ENCODE measurements around the gene RBAK.
"Not testable (repeated sequence)": the region's sequence is repeated elsewhere in the genome, so short reads cannot be mapped to it uniquely, and the experiment has no call there.

Gene RBAK

GRCh38 chr7:5045558-5046396, at the start of gene RBAK:
Gene RBAK, plus strand, starts transcription at chr7:5045860. Its CDS starts 2,217 bp downstream, at chr7:5048077.
- peak; percentile 80 for DNase-seq (ENCODE audit: low read depth)

- DNase-seq (ENCODE audit: low read depth), result no peak
These were observed 48.9 kb upstream of the RBAK start for GRCh38 chr7:4996696-4997222.

DNA sequence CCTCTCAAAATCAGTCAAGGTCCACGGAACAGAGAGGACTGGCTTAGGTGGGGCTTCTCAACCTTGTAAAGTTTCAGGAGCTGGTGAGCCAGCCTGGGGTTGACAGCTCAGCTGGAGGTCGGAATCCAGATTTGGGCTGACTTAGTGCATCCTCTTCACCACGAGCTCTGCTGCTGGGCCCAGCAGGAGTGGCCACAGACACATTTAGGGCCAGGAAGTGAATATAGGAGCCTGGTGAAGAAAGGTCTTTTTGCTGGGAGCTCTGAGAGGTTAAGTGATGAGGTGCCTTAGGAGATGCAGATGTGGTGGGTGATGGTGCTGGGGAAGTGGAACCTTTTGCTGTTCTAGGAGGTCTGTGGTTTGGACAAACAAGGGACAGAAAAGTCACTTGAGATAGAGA, 47.4 kb upstream of the RBAK start:
- DNase-seq (ENCODE audit: low read depth), result no peak

- no peak for DNase-seq (ENCODE audit: low read depth)
These were observed 46.8 kb upstream of the RBAK start for GRCh38 chr7:4998910-4999309.

DNA sequence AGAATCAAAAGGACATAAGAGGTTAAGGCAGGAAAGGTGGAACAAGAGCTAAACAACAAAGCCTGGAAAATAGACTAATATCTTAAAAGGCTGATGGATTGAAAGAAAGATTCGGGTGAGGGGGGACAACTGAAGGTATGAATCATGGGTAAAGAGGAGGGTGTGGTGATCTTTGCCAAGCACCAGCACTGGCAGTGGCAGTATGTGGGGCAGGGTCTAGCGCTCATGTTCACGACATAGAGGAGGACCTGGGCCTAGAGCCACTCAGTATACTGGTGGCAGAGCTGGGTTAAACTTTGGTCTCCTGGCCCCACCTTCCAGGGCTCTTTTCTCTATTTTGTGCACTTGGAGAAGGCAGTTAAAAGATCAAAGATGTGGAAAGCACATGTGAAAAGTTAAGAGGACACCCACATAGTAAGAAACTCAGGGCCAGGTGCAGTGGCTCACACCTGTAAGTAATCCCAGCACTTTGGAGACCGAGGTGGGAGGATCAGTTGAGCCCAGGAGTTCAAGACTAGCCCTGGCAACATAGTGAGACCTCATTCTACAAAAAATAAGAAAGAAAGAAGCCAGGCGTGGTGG, 46.2 kb upstream of the RBAK start:
- no peak for DNase-seq (ENCODE audit: low read depth)

GRCh38 chr7:5001003-5001402, 44.7 kb upstream of the RBAK start:
- no peak for DNase-seq (ENCODE audit: low read depth)

DNA sequence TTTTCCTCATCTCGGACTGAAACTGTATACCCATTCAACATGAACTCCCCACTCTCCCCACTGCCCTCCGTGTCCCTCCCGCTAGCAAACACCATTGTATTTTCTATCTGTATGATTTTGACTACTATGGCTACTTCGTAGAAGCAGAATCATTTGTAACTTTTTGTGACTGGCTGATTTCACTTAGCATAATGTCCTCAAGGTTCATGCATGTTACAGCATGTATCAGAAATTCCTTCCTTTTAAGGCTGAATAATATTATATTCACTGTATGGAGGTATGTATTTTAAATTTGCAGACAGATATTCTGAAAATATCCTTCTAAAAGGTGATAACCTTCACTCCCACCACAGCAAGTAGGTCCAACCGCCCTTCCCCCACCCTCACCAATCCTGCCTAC, 43.7 kb upstream of the RBAK start:
- no peak for DNase-seq (ENCODE audit: low read depth)

DNA sequence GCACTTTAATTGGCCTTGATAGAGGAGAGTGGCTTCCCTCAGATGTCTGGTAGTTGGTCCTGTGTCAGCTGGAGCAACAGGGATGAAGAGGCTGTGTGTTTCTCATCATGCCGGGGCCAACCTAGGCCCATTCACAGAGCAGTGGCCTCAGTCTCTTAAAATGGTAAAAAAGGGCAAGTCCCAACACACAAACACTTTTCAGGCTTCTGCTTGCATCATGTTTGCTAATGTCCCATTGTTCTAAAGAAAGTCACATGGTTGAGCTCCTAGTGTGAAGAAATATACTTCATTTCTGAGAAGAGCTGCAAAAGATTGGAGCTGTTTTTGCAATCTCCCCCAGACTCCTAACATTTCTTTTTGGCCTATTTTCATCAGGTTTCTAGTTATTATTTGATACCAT, 40.6 kb upstream of the RBAK start:
- no peak for DNase-seq (ENCODE audit: low read depth)

DNA sequence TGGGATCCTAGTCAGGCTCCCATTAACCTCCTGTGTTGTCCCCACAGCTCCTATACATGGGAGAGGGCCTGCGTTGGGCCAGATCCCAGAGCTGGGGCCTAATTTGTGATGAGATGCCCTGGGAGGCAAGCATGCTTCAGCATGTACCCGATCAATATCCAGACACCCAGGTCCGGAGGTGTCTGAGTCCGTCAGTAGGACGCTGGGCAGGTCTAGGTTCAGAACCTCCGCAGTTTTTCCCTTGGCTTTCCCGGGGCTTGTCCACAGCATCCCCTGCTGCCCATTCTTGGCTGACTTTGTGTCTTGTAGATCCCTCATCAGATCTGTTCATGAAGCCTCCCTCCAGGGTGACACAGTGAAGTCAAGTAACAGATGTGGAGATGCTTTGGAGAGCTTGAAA, 32.7 kb upstream of the RBAK start:
- no peak for DNase-seq (ENCODE audit: low read depth)

DNA sequence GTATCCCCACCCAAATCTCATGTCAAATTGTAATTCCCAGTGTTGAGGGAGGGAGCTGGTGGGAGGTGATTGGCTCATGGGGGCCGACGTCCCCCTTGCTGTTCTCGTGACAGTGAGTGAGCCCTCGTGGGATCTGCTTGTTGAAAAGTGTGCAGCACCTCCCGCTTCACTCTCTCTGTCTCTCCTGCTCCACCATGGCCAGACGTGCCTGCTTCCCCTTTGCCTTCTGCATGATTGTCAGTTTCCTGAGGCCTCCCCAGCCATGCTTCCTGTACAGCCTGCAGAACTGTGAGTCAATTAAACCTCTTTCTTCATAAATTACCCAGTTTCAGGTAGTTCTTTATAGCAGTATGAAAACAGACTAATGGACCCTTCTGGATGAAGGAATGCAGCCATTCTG, 29.7 kb upstream of the RBAK start:
- not testable (repeated sequence) for DNase-seq (ENCODE audit: low read depth)

DNA sequence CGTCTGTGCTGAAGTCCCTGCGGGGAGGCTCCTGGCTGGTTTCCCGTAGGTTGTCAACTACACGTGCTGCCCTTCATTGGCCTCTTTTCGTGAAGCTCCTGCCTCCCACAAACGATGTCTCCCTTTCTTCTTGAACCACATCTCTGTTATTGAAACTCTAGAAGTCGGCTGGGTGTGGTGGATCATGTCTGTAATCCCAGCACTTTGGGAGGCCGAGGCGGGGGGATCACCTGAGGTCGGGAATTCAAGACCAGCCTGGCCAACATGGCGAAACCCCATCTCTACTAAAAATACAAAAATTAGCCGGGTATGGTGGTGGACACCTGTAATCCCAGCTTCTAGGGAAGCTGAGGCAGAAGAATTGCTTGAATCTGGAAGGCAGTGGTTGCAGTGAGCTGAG, 28.0 kb upstream of the RBAK start:
- not testable (repeated sequence) for DNase-seq (ENCODE audit: low read depth)

GRCh38 chr7:5020098-5020497, 25.6 kb upstream of the RBAK start:
- DNase-seq (ENCODE audit: low read depth), result no peak

GRCh38 chr7:5020976-5021550, 24.6 kb upstream of the RBAK start:
- not testable (repeated sequence) for DNase-seq (ENCODE audit: low read depth)

DNA sequence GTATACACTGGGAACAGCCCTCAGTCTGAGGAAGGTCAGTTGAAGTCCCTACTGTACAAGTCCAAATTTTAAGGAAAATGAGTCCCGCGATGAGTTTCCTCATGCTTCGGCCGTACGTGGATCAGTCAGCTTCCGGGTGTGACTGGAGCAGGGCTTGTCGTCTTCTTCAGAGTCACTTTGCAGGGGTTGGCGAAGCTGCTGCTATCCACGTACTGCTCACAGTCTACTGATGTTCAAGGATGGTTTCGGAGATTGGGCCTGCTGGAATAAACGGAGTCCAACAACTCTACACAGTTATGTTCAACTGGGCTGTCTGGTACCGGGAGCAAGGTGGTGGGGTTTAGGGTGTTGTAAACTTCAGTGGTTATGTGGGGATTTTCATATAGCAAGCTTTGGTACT, 22.0 kb upstream of the RBAK start:
- DNase-seq (ENCODE audit: low read depth), result not testable (repeated sequence)

GRCh38 chr7:5027796-5028410, 17.8 kb upstream of the RBAK start:
- peak; percentile 14 for DNase-seq (ENCODE audit: low read depth)

GRCh38 chr7:5033186-5033585, 12.5 kb upstream of the RBAK start:
- DNase-seq (ENCODE audit: low read depth), result not testable (repeated sequence)

DNA sequence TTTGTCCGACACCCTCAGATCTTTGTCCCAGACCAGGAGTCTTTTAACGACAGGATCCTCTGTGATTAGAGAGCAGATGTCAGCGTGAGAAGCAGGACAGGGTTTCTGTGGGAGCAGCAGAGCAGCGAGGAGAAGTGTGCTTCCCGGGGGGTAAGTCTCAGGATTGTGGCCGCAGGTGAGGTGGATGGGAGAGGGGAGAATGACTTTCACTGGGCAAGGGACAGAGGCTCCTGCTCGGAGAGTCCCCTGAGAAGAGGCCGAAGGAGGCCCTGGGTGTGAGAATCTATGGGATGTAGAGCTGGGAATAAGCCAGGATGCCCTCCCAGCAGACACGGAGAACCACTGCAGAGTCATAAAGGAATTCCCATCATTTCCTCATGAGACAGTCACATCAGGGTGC, 10.4 kb upstream of the RBAK start:
- DNase-seq (ENCODE audit: low read depth), result no peak

DNA sequence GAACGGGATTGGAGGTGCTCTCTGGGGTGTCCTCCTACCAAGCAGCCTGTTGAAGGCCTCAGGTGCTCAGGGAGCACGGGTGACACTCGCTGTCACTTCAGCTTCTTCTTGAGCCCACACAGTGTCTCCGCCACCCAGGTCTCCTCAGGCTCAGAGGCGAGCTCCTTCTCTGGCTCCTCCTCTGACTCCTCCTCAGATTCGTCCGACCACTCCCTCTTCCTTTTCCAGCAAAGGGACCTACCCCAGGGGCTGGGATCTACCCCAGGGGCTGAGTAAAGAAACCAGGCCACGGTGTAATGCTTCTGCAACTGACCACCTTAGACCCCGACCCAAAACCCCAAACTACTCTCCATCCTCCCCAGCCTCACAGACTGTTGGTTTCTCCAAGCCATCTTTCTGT, 9.2 kb upstream of the RBAK start:
- DNase-seq (ENCODE audit: low read depth), result no peak

DNA sequence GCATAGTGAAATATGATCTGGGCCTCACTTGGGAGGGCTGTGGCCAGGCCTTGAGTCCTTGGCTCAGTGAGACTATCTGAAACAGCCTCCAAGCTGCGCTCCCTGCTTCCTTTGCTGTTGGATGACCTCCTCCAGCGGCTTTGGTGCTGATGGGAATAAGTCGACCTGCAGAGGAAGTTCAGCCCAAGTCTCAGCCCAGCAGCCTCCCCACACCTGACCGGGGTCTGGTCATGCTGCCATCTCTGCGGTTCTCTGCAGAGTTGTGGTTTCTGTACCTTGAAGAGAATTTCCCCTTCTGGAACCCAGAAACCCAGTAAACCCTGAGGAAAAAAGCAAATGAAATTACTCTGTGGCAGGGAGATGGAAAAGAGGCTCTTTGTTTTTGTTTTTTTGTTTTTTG, 4.6 kb upstream of the RBAK start:
- no peak for DNase-seq (ENCODE audit: low read depth)

- DNase-seq (ENCODE audit: low read depth), result no peak
These were observed 2.0 kb upstream of the RBAK start for GRCh38 chr7:5043661-5044060.

DNA sequence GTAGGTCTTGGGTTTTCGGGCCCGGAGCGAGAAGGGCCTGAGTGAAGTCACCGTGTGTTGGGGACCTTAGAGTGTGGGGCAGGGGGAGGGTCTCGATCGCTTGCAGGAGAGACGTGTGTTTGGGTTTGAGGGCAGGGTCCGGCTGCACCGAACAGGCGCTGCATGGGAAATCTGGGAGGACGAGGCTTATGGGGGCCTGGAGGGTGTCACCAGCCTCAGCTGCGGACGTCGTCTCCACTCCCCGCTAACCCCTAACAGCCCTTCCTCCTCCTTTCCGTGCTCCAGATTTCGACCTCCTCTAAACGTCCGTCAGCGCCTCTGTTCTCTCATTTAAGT, 705 bp downstream of the RBAK start:
- not testable (repeated sequence) for DNase-seq (ENCODE audit: low read depth)

DNA sequence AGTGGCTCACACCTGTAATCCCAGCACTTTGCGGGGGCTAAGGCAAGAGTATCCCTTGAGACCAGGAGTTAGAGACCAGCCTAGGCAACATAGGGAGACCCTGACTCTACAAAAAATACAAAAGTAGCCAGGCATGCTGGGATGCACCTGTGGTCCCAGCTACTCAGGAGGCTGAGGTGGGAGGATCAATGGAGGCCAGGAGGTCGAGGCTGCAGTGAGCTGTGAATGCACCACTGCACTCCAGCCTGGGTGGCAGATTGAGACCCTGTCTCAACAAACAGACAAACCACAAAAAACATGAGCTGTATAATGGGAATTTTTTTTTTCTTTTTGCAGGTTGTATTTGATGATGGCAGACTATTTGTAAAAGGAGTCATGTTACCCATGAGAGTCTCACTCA, 1.5 kb downstream of the RBAK start:
- DNase-seq (ENCODE audit: low read depth), result not testable (repeated sequence)

- no peak for DNase-seq (ENCODE audit: low read depth)
These were observed 5.0 kb downstream of the RBAK start for GRCh38 chr7:5050676-5051075.
